ENCODE data around the gene CMTM4. TPM values are rescaled to one million over a fixed set of nuclear protein-coding genes. Genes with fewer than 3 reads are reported as not detected.

CMTM4 gene
- total and polyA plus RNA-seq, 2 experiments from 2014 or later = 3.5 to 21.1 TPM

- 62 to 72% methylated on average over 4 of the region's 4 CpGs for WGBS, 2 experiments (ENCODE audit: low coverage in 1 of 2, low lambda C conversion rate in 2 of 2, missing lambda C conversion rate in 2 of 2)
These were observed 115.8 kb downstream of the CMTM4 start for GRCh38 chr16:66580605-66581209.

GRCh38 chr16:66578651-66579531, 117.7 kb downstream of the CMTM4 start, which contains the start of gene CMTM2:
CMTM2 (plus strand) TSS chr16:66579463; CDS start chr16:66579608, 145 bp downstream.
- peak within 1 kb of the TSS; percentile 30; the same call in 1 of the 2 replicates for H2AFZ ChIP-seq
- H3K27ac ChIP-seq = no peak within 1 kb of the TSS
- no peaks in the 10 kb centered on the region for H3K9me3 ChIP-seq (ENCODE audit: low read depth)
- H3K4me1 ChIP-seq (ENCODE audit: insufficient read depth) = peaks cover 19% of the 10 kb centered on the region
- peak within 1 kb of the TSS; percentile 16; the same call in 1 of the 2 replicates for H3K4me3 ChIP-seq
- TF ChIP-seq EZH2phosphoT487 (IDR thresholded peaks at IDR 0.05; ENCODE audit: insufficient read depth, low read depth) (no peak), EZH2 (IDR thresholded peaks at IDR 0.05; ENCODE audit: insufficient read depth, poor library complexity, severe bottlenecking) (no peak)
- WGBS, 2 experiments (ENCODE audit: low coverage in 1 of 2, low lambda C conversion rate in 2 of 2, missing lambda C conversion rate in 2 of 2) = 30 to 33% methylated on average over 73 to 77 of the region's 77 CpGs
- H3K9ac ChIP-seq = no peak within 1 kb of the TSS
- in situ Hi-C loops (cut with MboI) = no loop called here
- H3K36me3 ChIP-seq (ENCODE audit: low read depth) = no peaks in the 10 kb centered on the region
- H3K27me3 ChIP-seq (replicated peaks; ENCODE audit: insufficient read depth) = peaks cover 10% of the 10 kb centered on the region
- peak; percentile 19 for DNase-seq
- peak within 1 kb of the TSS; percentile 24 for H3K4me2 ChIP-seq (ENCODE audit: unreplicated experiment)
- H3K9me2 ChIP-seq (ENCODE audit: insufficient read depth) = no peaks in the 10 kb centered on the region
- no peaks in the 10 kb centered on the region for H4K20me1 ChIP-seq (ENCODE audit: insufficient read depth)
- H3K79me2 ChIP-seq (ENCODE audit: insufficient read depth) = no peaks in the 10 kb centered on the region
- H3F3A ChIP-seq (ENCODE audit: insufficient read depth) = peaks cover 21% of the 10 kb centered on the region

More at GRCh38 chr16:66580605-66581209, 115.8 kb downstream of the CMTM4 start:
- H3K4me2 ChIP-seq (ENCODE audit: unreplicated experiment) = no peak overlapping the region
- in situ Hi-C loops (cut with MboI) = no loop called here
- no peaks in the 10 kb centered on the region for H3K9me2 ChIP-seq (ENCODE audit: insufficient read depth)
- no peak overlapping the region for H3K4me3 ChIP-seq
- peaks cover 10% of the 10 kb centered on the region for H3K27me3 ChIP-seq (replicated peaks; ENCODE audit: insufficient read depth)
- H3K4me1 ChIP-seq (ENCODE audit: insufficient read depth) = peaks cover 19% of the 10 kb centered on the region
- no peak overlapping the region for H3K9ac ChIP-seq
- no peaks in the 10 kb centered on the region for H4K20me1 ChIP-seq (ENCODE audit: insufficient read depth)
- H3K27ac ChIP-seq = 0 out of 2 replicates have a peak overlapping the region, but pooled peaks have one; percentile 6
- no peaks in the 10 kb centered on the region for H3K9me3 ChIP-seq (ENCODE audit: low read depth)
- peaks cover 21% of the 10 kb centered on the region for H3F3A ChIP-seq (ENCODE audit: insufficient read depth)
- H3K36me3 ChIP-seq (ENCODE audit: low read depth) = no peaks in the 10 kb centered on the region
- no peak for TF ChIP-seq EZH2 (IDR thresholded peaks at IDR 0.05; ENCODE audit: insufficient read depth, poor library complexity, severe bottlenecking)
- TF ChIP-seq EZH2phosphoT487 (IDR thresholded peaks at IDR 0.05; ENCODE audit: insufficient read depth, low read depth) = no peak
- no peak overlapping the region for H2AFZ ChIP-seq
- no peaks in the 10 kb centered on the region for H3K79me2 ChIP-seq (ENCODE audit: insufficient read depth)
- DNase-seq = peak; percentile 82

GRCh38 chr16:66576296-66576695, 120.2 kb downstream of the CMTM4 start:
- Histone ChIP-seq H4K20me1 (ENCODE audit: insufficient read depth) (no peaks in the 10 kb centered on the region), H3K4me1 (ENCODE audit: insufficient read depth) (peaks cover 12% of the 10 kb centered on the region), H3K27me3 (replicated peaks; ENCODE audit: insufficient read depth) (peaks cover 10% of the 10 kb centered on the region), H3K27ac (no peak overlapping the region), H3K79me2 (ENCODE audit: insufficient read depth) (no peaks in the 10 kb centered on the region), H3F3A (ENCODE audit: insufficient read depth) (peaks cover 14% of the 10 kb centered on the region), H3K9me3 (ENCODE audit: low read depth) (no peaks in the 10 kb centered on the region), H3K4me3 (no peak overlapping the region), H3K4me2 (ENCODE audit: unreplicated experiment) (no peak overlapping the region), H3K9me2 (ENCODE audit: insufficient read depth) (no peaks in the 10 kb centered on the region), H3K36me3 (ENCODE audit: low read depth) (no peaks in the 10 kb centered on the region), H2AFZ (no peak overlapping the region), H3K9ac (no peak overlapping the region)
- in situ Hi-C loops (cut with MboI) = no loop called here
- no peak for TF ChIP-seq EZH2phosphoT487 (IDR thresholded peaks at IDR 0.05; ENCODE audit: insufficient read depth, low read depth)
- no peak for TF ChIP-seq EZH2 (IDR thresholded peaks at IDR 0.05; ENCODE audit: insufficient read depth, poor library complexity, severe bottlenecking)
- 68 to 73% methylated on average over 5 of the region's 5 CpGs for WGBS, 2 experiments (ENCODE audit: low coverage in 1 of 2, low lambda C conversion rate in 2 of 2, missing lambda C conversion rate in 2 of 2)
- DNase-seq = peak; percentile 34

GRCh38 chr16:66575060-66575459, 121.5 kb downstream of the CMTM4 start:
- in situ Hi-C loops (cut with MboI) = no loop called here

More at GRCh38 chr16:66575060-66575459, 121.5 kb downstream of the CMTM4 start:
- Histone ChIP-seq H3K36me3 (ENCODE audit: low read depth) (no peaks in the 10 kb centered on the region), H3K27me3 (replicated peaks; ENCODE audit: insufficient read depth) (peaks cover 10% of the 10 kb centered on the region), H3F3A (ENCODE audit: insufficient read depth) (peaks cover 2% of the 10 kb centered on the region), H3K79me2 (ENCODE audit: insufficient read depth) (no peaks in the 10 kb centered on the region), H3K4me2 (ENCODE audit: unreplicated experiment) (no peak overlapping the region), H2AFZ (no peak overlapping the region), H3K27ac (no peak overlapping the region), H3K4me1 (ENCODE audit: insufficient read depth) (peaks cover 3% of the 10 kb centered on the region), H4K20me1 (ENCODE audit: insufficient read depth) (no peaks in the 10 kb centered on the region), H3K9me2 (ENCODE audit: insufficient read depth) (no peaks in the 10 kb centered on the region), H3K9ac (no peak overlapping the region), H3K9me3 (ENCODE audit: low read depth) (no peaks in the 10 kb centered on the region), H3K4me3 (no peak overlapping the region)
- TF ChIP-seq EZH2 (IDR thresholded peaks at IDR 0.05; ENCODE audit: insufficient read depth, poor library complexity, severe bottlenecking) = no peak
- TF ChIP-seq EZH2phosphoT487 (IDR thresholded peaks at IDR 0.05; ENCODE audit: insufficient read depth, low read depth) = no peak
- WGBS, 2 experiments (ENCODE audit: low coverage in 1 of 2, low lambda C conversion rate in 2 of 2, missing lambda C conversion rate in 2 of 2) = 98 to 100% methylated on average over 3 of the region's 3 CpGs
- DNase-seq = no peak
